ENCODE measurements around the gene SLC35A3.

The SLC35A3 gene

DNA sequence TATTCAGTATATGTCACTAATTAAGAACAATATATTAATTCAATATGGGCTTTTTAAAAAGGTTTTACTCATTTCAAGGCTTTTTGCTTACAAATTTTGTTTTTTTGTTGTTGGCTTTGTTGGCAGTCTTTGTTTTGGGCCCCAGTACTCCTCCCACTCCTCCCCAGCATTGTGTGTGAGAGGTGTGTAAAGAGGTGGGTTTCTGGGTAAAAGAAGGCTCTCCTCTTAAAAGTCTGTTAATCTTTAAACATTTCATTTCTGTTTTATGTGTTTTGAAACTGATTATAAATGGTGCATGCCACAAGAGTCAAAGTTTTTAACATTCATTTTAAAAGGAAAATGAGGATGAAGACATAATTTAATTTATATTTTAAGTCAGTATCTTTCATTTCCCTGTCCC, 83.3 kb downstream of the SLC35A3 start:
- in situ Hi-C loops (cut with MboI; ENCODE audit: low sequenced_read_pairs, unreplicated experiment): no loop called here
- TF ChIP-seq, protein P1, sequence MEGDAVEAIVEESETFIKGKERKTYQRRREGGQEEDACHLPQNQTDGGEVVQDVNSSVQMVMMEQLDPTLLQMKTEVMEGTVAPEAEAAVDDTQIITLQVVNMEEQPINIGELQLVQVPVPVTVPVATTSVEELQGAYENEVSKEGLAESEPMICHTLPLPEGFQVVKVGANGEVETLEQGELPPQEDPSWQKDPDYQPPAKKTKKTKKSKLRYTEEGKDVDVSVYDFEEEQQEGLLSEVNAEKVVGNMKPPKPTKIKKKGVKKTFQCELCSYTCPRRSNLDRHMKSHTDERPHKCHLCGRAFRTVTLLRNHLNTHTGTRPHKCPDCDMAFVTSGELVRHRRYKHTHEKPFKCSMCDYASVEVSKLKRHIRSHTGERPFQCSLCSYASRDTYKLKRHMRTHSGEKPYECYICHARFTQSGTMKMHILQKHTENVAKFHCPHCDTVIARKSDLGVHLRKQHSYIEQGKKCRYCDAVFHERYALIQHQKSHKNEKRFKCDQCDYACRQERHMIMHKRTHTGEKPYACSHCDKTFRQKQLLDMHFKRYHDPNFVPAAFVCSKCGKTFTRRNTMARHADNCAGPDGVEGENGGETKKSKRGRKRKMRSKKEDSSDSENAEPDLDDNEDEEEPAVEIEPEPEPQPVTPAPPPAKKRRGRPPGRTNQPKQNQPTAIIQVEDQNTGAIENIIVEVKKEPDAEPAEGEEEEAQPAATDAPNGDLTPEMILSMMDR (IDR thresholded peaks at IDR 0.05; ENCODE audit: borderline replicate concordance, control extremely low read depth, extremely low read depth, insufficient read depth, missing control alignments): no peak
- DNase-seq (ENCODE audit: low spot score): no peak

- in situ Hi-C loops (cut with MboI; ENCODE audit: low sequenced_read_pairs, unreplicated experiment): no loop called here
- TF ChIP-seq, protein P1 (IDR thresholded peaks at IDR 0.05; ENCODE audit: borderline replicate concordance, control extremely low read depth, extremely low read depth, insufficient read depth, missing control alignments): no peak
These were observed 83.9 kb downstream of the SLC35A3 start for GRCh38 chr1:100053727-100054126.

GRCh38 chr1:100061681-100062080, 91.9 kb downstream of the SLC35A3 start:
- DNase-seq (ENCODE audit: low spot score): no peak
- TF ChIP-seq, protein P1 (IDR thresholded peaks at IDR 0.05; ENCODE audit: borderline replicate concordance, control extremely low read depth, extremely low read depth, insufficient read depth, missing control alignments): no peak
- in situ Hi-C loops (cut with MboI; ENCODE audit: low sequenced_read_pairs, unreplicated experiment): no loop called here

More at GRCh38 chr1:100053727-100054126, 83.9 kb downstream of the SLC35A3 start:
- DNase-seq (ENCODE audit: low spot score): no peak

- in situ Hi-C loops (cut with MboI; ENCODE audit: low sequenced_read_pairs, unreplicated experiment): no loop called here
- TF ChIP-seq, protein P1 (IDR thresholded peaks at IDR 0.05; ENCODE audit: borderline replicate concordance, control extremely low read depth, extremely low read depth, insufficient read depth, missing control alignments): no peak
- no peak for DNase-seq (ENCODE audit: low spot score)
These were observed 95.6 kb downstream of the SLC35A3 start for GRCh38 chr1:100065183-100065968.

GRCh38 chr1:100065969-100066227, 96.1 kb downstream of the SLC35A3 start:
- TF ChIP-seq, protein P1 (IDR thresholded peaks at IDR 0.05; ENCODE audit: borderline replicate concordance, control extremely low read depth, extremely low read depth, insufficient read depth, missing control alignments): no peak
- no peak for DNase-seq (ENCODE audit: low spot score)
- in situ Hi-C loops (cut with MboI; ENCODE audit: low sequenced_read_pairs, unreplicated experiment): no loop called here

DNA sequence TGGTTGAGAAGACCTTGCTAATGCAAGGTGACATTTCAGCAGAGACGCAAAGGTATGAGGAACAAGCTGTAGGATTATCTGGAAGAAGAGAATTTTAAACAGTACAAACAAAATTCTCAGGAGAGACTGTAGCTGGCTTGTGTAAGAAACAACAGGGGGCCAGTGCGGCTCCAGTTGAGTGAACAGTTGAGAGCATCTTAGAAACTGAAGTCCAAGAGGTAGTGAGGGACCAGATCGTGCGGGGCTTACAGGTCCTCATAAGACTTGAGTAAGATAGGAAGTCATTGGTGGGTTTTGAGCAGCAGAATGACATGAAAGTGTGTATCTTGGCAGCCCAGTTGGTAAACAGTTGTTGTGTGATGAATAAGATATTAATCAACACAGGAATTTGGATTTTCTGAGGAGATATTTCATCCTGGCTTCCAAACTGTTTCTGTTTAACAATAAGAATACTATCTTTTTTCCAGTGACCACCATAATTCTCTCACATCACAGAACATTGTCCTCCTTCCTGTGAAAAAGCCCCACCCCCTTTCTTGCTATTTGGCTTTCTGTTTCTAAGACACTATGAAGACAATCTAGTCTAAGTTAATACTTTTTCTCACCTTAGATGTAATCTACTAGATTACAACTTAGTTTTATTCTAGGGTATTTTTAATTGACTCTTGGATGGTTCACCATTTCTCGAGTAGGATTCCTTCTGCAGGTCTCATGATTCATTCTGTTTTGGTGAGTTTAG, 100.6 kb downstream of the SLC35A3 start:
- in situ Hi-C loops (cut with MboI; ENCODE audit: low sequenced_read_pairs, unreplicated experiment): no loop called here
- TF ChIP-seq, protein P1 (IDR thresholded peaks at IDR 0.05; ENCODE audit: borderline replicate concordance, control extremely low read depth, extremely low read depth, insufficient read depth, missing control alignments): no peak
- DNase-seq (ENCODE audit: low spot score): no peak
